HG03095 (cell line): ENCODE data around the gene KRT79.
"Not testable (repeated sequence)": the region's sequence is repeated elsewhere in the genome, so short reads cannot be mapped to it uniquely, and the experiment has no call there.

Experiments
- ATAC-seq: cut with Tn5 transposase; IDR thresholded peaks from one replicate; pipeline ENCODE4 v1.9.1; 2021; ENCODE audit warnings: moderate library complexity; ENCODE audit not compliant: unreplicated experiment

Gene KRT79

GRCh38 chr12:52807544-52808470 lies 26.3 kb downstream of the KRT79 start:
- ATAC-seq, result no peak

- ATAC-seq, result no peak
Observed at GRCh38 chr12:52806821-52807543, 27.1 kb downstream of the KRT79 start.

GRCh38 chr12:52806169-52806811 lies 27.8 kb downstream of the KRT79 start:
- ATAC-seq, result no peak

- ATAC-seq, result no peak
Observed at GRCh38 chr12:52805739-52806138, 28.4 kb downstream of the KRT79 start.

- ATAC-seq, result no peak
Observed at GRCh38 chr12:52805000-52805399, 29.1 kb downstream of the KRT79 start.

GRCh38 chr12:52802442-52802841 lies 31.7 kb downstream of the KRT79 start:
- ATAC-seq, result no peak

- ATAC-seq, result no peak
Observed at GRCh38 chr12:52801773-52802172, 32.3 kb downstream of the KRT79 start.

GRCh38 chr12:52800259-52800917 lies 33.7 kb downstream of the KRT79 start:
- ATAC-seq, result no peak

GRCh38 chr12:52799505-52800211 lies 34.5 kb downstream of the KRT79 start:
- no peak for ATAC-seq

- no peak for ATAC-seq
Observed at GRCh38 chr12:52798671-52799504, 35.2 kb downstream of the KRT79 start.

GRCh38 chr12:52798003-52798670 lies 36.0 kb downstream of the KRT79 start:
- ATAC-seq, result no peak

GRCh38 chr12:52797529-52797894 lies 36.6 kb downstream of the KRT79 start:
- no peak for ATAC-seq

GRCh38 chr12:52796839-52797528 lies 37.1 kb downstream of the KRT79 start:
- ATAC-seq, result no peak

GRCh38 chr12:52796429-52796794 lies 37.7 kb downstream of the KRT79 start:
- ATAC-seq, result no peak

GRCh38 chr12:52795694-52796428 lies 38.2 kb downstream of the KRT79 start, which contains the start of gene KRT3:
TSS of gene KRT3 (minus strand) at chr12:52796117. CDS start at chr12:52796042, 75 bp downstream.
- no peak for ATAC-seq

GRCh38 chr12:52795332-52795674 lies 38.8 kb downstream of the KRT79 start:
- ATAC-seq, result not testable (repeated sequence)

- no peak for ATAC-seq
Observed at GRCh38 chr12:52794479-52795331, 39.4 kb downstream of the KRT79 start.
